ENCODE measurements around the gene TECPR2. TPM values are rescaled to one million over a fixed set of nuclear protein-coding genes. Genes with fewer than 3 reads are reported as not detected.

The TECPR2 gene
- total RNA-seq, 2 donors from 2014 or later: 4.6 to 4.9 TPM

- Mint-ChIP-seq H3K36me3 (ENCODE audit: low read depth) (peaks cover 23% of the 10 kb centered on the region), H3K9me3 (no peaks in the 10 kb centered on the region), H3K4me3 (no peak overlapping the region), H3K27ac (no peak overlapping the region), H3K27me3 (no peaks in the 10 kb centered on the region), H3K4me1 (no peaks in the 10 kb centered on the region)
- ATAC-seq (replicated peaks): no peak
Observed at GRCh38 chr14:102469261-102469660, 106.5 kb downstream of the TECPR2 start.

GRCh38 chr14:102471921-102472790 is 109.4 kb downstream of the TECPR2 start:
- H3K9me3 Mint-ChIP-seq: no peaks in the 10 kb centered on the region
- H3K36me3 Mint-ChIP-seq (ENCODE audit: low read depth): peaks cover 8% of the 10 kb centered on the region
- no peaks in the 10 kb centered on the region for H3K4me1 Mint-ChIP-seq
- no peak for ATAC-seq (replicated peaks)
- no peaks in the 10 kb centered on the region for H3K27me3 Mint-ChIP-seq
- no peak overlapping the region for H3K27ac Mint-ChIP-seq
- no peak overlapping the region for H3K4me3 Mint-ChIP-seq

GRCh38 chr14:102472791-102473150 is 110.0 kb downstream of the TECPR2 start:
- ATAC-seq (replicated peaks): no peak
- Mint-ChIP-seq H3K27ac (no peak overlapping the region), H3K9me3 (no peaks in the 10 kb centered on the region), H3K4me3 (no peak overlapping the region), H3K4me1 (no peaks in the 10 kb centered on the region), H3K27me3 (no peaks in the 10 kb centered on the region), H3K36me3 (ENCODE audit: low read depth) (peaks cover 8% of the 10 kb centered on the region)

- Mint-ChIP-seq H3K4me1 (no peaks in the 10 kb centered on the region), H3K9me3 (no peaks in the 10 kb centered on the region), H3K27ac (no peak overlapping the region), H3K36me3 (ENCODE audit: low read depth) (peaks cover 2% of the 10 kb centered on the region), H3K27me3 (no peaks in the 10 kb centered on the region), H3K4me3 (no peak overlapping the region)
- no peak for ATAC-seq (replicated peaks)
Observed at GRCh38 chr14:102473559-102473958, 110.8 kb downstream of the TECPR2 start.

- no peaks in the 10 kb centered on the region for H3K27me3 Mint-ChIP-seq
- no peak overlapping the region for H3K4me3 Mint-ChIP-seq
- no peaks in the 10 kb centered on the region for H3K36me3 Mint-ChIP-seq (ENCODE audit: low read depth)
- no peaks in the 10 kb centered on the region for H3K9me3 Mint-ChIP-seq
- no peak overlapping the region for H3K27ac Mint-ChIP-seq
- no peak for ATAC-seq (replicated peaks)
- H3K4me1 Mint-ChIP-seq: no peaks in the 10 kb centered on the region
Observed at GRCh38 chr14:102474934-102475333, 112.2 kb downstream of the TECPR2 start.

GRCh38 chr14:102479107-102479506 is 116.4 kb downstream of the TECPR2 start:
- no peak overlapping the region for H3K27ac Mint-ChIP-seq
- H3K9me3 Mint-ChIP-seq: peaks cover 5% of the 10 kb centered on the region
- H3K4me3 Mint-ChIP-seq: no peak overlapping the region
- H3K36me3 Mint-ChIP-seq (ENCODE audit: low read depth): no peaks in the 10 kb centered on the region
- no peak for ATAC-seq (replicated peaks)
- H3K4me1 Mint-ChIP-seq: no peaks in the 10 kb centered on the region
- no peaks in the 10 kb centered on the region for H3K27me3 Mint-ChIP-seq

- H3K27me3 Mint-ChIP-seq: no peaks in the 10 kb centered on the region
- no peak overlapping the region for H3K27ac Mint-ChIP-seq
- H3K4me3 Mint-ChIP-seq: no peak overlapping the region
- no peaks in the 10 kb centered on the region for H3K4me1 Mint-ChIP-seq
- ATAC-seq (replicated peaks): no peak
- H3K9me3 Mint-ChIP-seq: peaks cover 5% of the 10 kb centered on the region
- H3K36me3 Mint-ChIP-seq (ENCODE audit: low read depth): no peaks in the 10 kb centered on the region
Observed at GRCh38 chr14:102479777-102480176, 117.0 kb downstream of the TECPR2 start.

- peaks cover 5% of the 10 kb centered on the region for H3K9me3 Mint-ChIP-seq
- H3K36me3 Mint-ChIP-seq (ENCODE audit: low read depth): no peaks in the 10 kb centered on the region
- no peaks in the 10 kb centered on the region for H3K27me3 Mint-ChIP-seq
- H3K4me3 Mint-ChIP-seq: no peak overlapping the region
- no peaks in the 10 kb centered on the region for H3K4me1 Mint-ChIP-seq
- H3K27ac Mint-ChIP-seq: no peak overlapping the region
- no peak for ATAC-seq (replicated peaks)
Observed at GRCh38 chr14:102481371-102481770, 118.6 kb downstream of the TECPR2 start.

- Mint-ChIP-seq H3K4me1 (no peaks in the 10 kb centered on the region), H3K27ac (no peak overlapping the region), H3K27me3 (no peaks in the 10 kb centered on the region), H3K9me3 (peaks cover 5% of the 10 kb centered on the region), H3K4me3 (no peak overlapping the region), H3K36me3 (ENCODE audit: low read depth) (no peaks in the 10 kb centered on the region)
- ATAC-seq (replicated peaks): no peak
Observed at GRCh38 chr14:102481791-102482238, 119.1 kb downstream of the TECPR2 start.

- H3K4me1 Mint-ChIP-seq: no peaks in the 10 kb centered on the region
- H3K36me3 Mint-ChIP-seq (ENCODE audit: low read depth): no peaks in the 10 kb centered on the region
- peaks cover 5% of the 10 kb centered on the region for H3K9me3 Mint-ChIP-seq
- ATAC-seq (replicated peaks): no peak
- no peak overlapping the region for H3K27ac Mint-ChIP-seq
- H3K4me3 Mint-ChIP-seq: no peak overlapping the region
- no peaks in the 10 kb centered on the region for H3K27me3 Mint-ChIP-seq
Observed at GRCh38 chr14:102484316-102484715, 121.6 kb downstream of the TECPR2 start.

GRCh38 chr14:102485693-102486512 is 123.2 kb downstream of the TECPR2 start:
- ATAC-seq (replicated peaks): no peak
- Mint-ChIP-seq H3K9me3 (peaks cover 5% of the 10 kb centered on the region), H3K27me3 (no peaks in the 10 kb centered on the region), H3K27ac (no peak overlapping the region), H3K4me1 (no peaks in the 10 kb centered on the region), H3K4me3 (no peak overlapping the region), H3K36me3 (ENCODE audit: low read depth) (no peaks in the 10 kb centered on the region)

GRCh38 chr14:102486513-102487203 is 123.9 kb downstream of the TECPR2 start:
- no peaks in the 10 kb centered on the region for H3K36me3 Mint-ChIP-seq (ENCODE audit: low read depth)
- no peak overlapping the region for H3K4me3 Mint-ChIP-seq
- no peaks in the 10 kb centered on the region for H3K27me3 Mint-ChIP-seq
- H3K27ac Mint-ChIP-seq: no peak overlapping the region
- H3K4me1 Mint-ChIP-seq: no peaks in the 10 kb centered on the region
- peaks cover 5% of the 10 kb centered on the region for H3K9me3 Mint-ChIP-seq
- ATAC-seq (replicated peaks): no peak

GRCh38 chr14:102487204-102487577 is 124.5 kb downstream of the TECPR2 start:
- Mint-ChIP-seq H3K4me1 (no peaks in the 10 kb centered on the region), H3K27ac (no peak overlapping the region), H3K27me3 (no peaks in the 10 kb centered on the region), H3K9me3 (peaks cover 4% of the 10 kb centered on the region), H3K36me3 (ENCODE audit: low read depth) (no peaks in the 10 kb centered on the region), H3K4me3 (no peak overlapping the region)
- ATAC-seq (replicated peaks): no peak

- Mint-ChIP-seq H3K9me3 (no peaks in the 10 kb centered on the region), H3K27ac (no peak overlapping the region), H3K4me3 (no peak overlapping the region), H3K27me3 (no peaks in the 10 kb centered on the region), H3K36me3 (ENCODE audit: low read depth) (no peaks in the 10 kb centered on the region), H3K4me1 (no peaks in the 10 kb centered on the region)
- no peak for ATAC-seq (replicated peaks)
Observed at GRCh38 chr14:102490456-102490855, 127.7 kb downstream of the TECPR2 start.
